Measurements from ENCODE around the gene LARP1B. TPM values are rescaled to one million over a fixed set of nuclear protein-coding genes. Genes with fewer than 3 reads are reported as not detected.

Gene LARP1B
- total RNA-seq, 2 donors from 2014 or later, result 20.2 to 20.9 TPM

GRCh38 chr4:128158894-128159293, 97.8 kb downstream of the LARP1B start:
- DNase-seq (ENCODE audit: low spot score), result no peak

DNA sequence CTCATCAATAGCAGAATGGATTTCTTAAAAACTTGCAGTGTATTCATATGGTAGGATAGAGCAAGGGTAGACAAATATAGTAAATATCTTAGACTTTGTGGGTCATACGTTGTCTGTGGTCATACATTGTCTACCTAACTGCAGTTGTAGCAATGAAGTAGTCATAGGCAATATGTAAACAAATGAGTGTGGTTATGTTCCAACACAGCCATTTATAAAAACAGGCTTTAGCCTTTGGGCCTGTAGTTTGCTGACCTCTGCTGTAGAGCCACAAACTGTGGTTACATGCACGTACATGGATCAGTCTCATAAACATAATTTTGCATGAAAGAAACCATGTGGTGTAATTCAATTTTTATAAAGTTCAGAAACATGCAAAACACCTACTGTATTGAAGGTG, 98.9 kb downstream of the LARP1B start:
- 59% methylated on average over 2 of the region's 2 CpGs for WGBS
- Histone ChIP-seq H3K27ac (no peak overlapping the region), H3K4me3 (no peak overlapping the region), H3K27me3 (replicated peaks; ENCODE audit: insufficient read depth) (no peaks in the 10 kb centered on the region), H3K9me3 (no peaks in the 10 kb centered on the region), H3K36me3 (no peaks in the 10 kb centered on the region), H3K4me1 (replicated peaks) (no peaks in the 10 kb centered on the region)
- intact Hi-C loops (cut with DNase I), result no loop called here
- DNase-seq (ENCODE audit: low spot score), result no peak
- TF ChIP-seq POLR2A (IDR thresholded peaks at IDR 0.05) (no peak), POLR2AphosphoS5 (IDR thresholded peaks at IDR 0.05) (no peak)
- TF ChIP-seq, protein P1, sequence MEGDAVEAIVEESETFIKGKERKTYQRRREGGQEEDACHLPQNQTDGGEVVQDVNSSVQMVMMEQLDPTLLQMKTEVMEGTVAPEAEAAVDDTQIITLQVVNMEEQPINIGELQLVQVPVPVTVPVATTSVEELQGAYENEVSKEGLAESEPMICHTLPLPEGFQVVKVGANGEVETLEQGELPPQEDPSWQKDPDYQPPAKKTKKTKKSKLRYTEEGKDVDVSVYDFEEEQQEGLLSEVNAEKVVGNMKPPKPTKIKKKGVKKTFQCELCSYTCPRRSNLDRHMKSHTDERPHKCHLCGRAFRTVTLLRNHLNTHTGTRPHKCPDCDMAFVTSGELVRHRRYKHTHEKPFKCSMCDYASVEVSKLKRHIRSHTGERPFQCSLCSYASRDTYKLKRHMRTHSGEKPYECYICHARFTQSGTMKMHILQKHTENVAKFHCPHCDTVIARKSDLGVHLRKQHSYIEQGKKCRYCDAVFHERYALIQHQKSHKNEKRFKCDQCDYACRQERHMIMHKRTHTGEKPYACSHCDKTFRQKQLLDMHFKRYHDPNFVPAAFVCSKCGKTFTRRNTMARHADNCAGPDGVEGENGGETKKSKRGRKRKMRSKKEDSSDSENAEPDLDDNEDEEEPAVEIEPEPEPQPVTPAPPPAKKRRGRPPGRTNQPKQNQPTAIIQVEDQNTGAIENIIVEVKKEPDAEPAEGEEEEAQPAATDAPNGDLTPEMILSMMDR (IDR thresholded peaks at IDR 0.05), result no peak

More at GRCh38 chr4:128158894-128159293, 97.8 kb downstream of the LARP1B start:
- Histone ChIP-seq H3K27ac (no peak overlapping the region), H3K9me3 (no peaks in the 10 kb centered on the region), H3K36me3 (no peaks in the 10 kb centered on the region), H3K27me3 (replicated peaks; ENCODE audit: insufficient read depth) (no peaks in the 10 kb centered on the region), H3K4me1 (replicated peaks) (no peaks in the 10 kb centered on the region), H3K4me3 (no peak overlapping the region)
- intact Hi-C loops (cut with DNase I), result no loop called here
- 98% methylated on average over 2 of the region's 2 CpGs for WGBS
- TF ChIP-seq, protein P1 (IDR thresholded peaks at IDR 0.05), result no peak
- no peak for TF ChIP-seq POLR2AphosphoS5 (IDR thresholded peaks at IDR 0.05)
- TF ChIP-seq POLR2A (IDR thresholded peaks at IDR 0.05), result no peak

DNA sequence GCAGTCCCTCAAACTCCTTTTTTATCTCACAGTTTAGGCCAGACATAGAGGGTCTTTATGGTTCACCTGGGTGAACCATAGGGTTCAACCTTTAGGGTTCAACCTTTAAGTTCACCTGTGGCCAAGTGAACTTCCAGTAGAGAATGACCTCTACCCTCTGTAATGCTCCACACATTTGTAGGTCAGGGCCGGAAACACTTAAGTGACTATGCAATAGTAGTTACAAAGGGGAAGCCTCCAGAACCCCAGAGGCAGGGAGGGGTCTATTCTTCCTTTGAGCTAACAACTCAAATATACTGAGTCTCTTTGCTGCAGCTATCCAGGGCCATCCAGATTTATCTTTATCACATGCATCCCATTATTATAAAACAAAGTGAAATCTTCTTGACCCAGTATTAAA, 100.0 kb downstream of the LARP1B start:
- TF ChIP-seq POLR2AphosphoS5 (IDR thresholded peaks at IDR 0.05) (no peak), POLR2A (IDR thresholded peaks at IDR 0.05) (no peak)
- TF ChIP-seq, protein P1 (IDR thresholded peaks at IDR 0.05), result no peak
- Histone ChIP-seq H3K9me3 (no peaks in the 10 kb centered on the region), H3K27me3 (replicated peaks; ENCODE audit: insufficient read depth) (no peaks in the 10 kb centered on the region), H3K36me3 (no peaks in the 10 kb centered on the region), H3K4me1 (replicated peaks) (no peaks in the 10 kb centered on the region), H3K4me3 (no peak overlapping the region), H3K27ac (no peak overlapping the region)
- 100% methylated on average over 1 of the region's 1 CpG for WGBS
- intact Hi-C loops (cut with DNase I), result no loop called here
- no peak for DNase-seq (ENCODE audit: low spot score)

DNA sequence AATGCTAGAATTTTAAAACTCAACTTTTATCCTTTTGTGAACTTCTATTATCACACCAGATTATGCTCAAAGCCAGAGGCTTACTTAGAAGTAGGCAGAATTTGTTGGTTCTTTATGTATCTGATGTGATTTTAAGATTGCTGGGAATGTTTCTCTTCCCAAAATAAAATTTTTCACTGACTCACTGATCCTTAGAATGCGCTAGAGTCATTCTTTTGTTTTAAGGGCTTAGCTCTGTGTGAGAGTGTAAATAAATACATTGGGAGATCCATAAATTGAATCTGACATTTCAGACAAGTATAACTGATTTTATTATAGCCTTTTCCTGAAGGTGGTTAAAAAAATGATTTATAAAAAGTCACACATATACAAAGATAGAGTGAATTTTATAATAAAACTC, 101.3 kb downstream of the LARP1B start:
- no peak for DNase-seq (ENCODE audit: low spot score)
- Histone ChIP-seq H3K9me3 (no peaks in the 10 kb centered on the region), H3K27ac (no peak overlapping the region), H3K4me1 (replicated peaks) (no peaks in the 10 kb centered on the region), H3K36me3 (no peaks in the 10 kb centered on the region), H3K4me3 (no peak overlapping the region), H3K27me3 (replicated peaks; ENCODE audit: insufficient read depth) (no peaks in the 10 kb centered on the region)
- 89% methylated on average over 1 of the region's 1 CpG for WGBS
- intact Hi-C loops (cut with DNase I), result no loop called here
- TF ChIP-seq POLR2AphosphoS5 (IDR thresholded peaks at IDR 0.05) (no peak), POLR2A (IDR thresholded peaks at IDR 0.05) (no peak)
- TF ChIP-seq, protein P1 (IDR thresholded peaks at IDR 0.05), result no peak

- no peaks in the 10 kb centered on the region for H3K4me1 ChIP-seq (replicated peaks)
- TF ChIP-seq POLR2AphosphoS5 (IDR thresholded peaks at IDR 0.05), result peak; percentile 25
- TF ChIP-seq, protein P1 (IDR thresholded peaks at IDR 0.05), result no peak
- DNase-seq (ENCODE audit: low spot score), result no peak
- no peaks in the 10 kb centered on the region for H3K9me3 ChIP-seq
- intact Hi-C loops (cut with DNase I), result no loop called here
- no peaks in the 10 kb centered on the region for H3K27me3 ChIP-seq (replicated peaks; ENCODE audit: insufficient read depth)
- 61% methylated on average over 4 of the region's 4 CpGs for WGBS
- H3K36me3 ChIP-seq, result no peaks in the 10 kb centered on the region
- H3K27ac ChIP-seq, result no peak overlapping the region
- H3K4me3 ChIP-seq, result no peak overlapping the region
These were observed 102.3 kb downstream of the LARP1B start for GRCh38 chr4:128163177-128164117.
